GM18858 (cell line): ENCODE measurements around the gene TUBGCP5.
"Not testable (repeated sequence)": the region's sequence is repeated elsewhere in the genome, so short reads cannot be mapped to it uniquely, and the experiment has no call there.

Experiments
- ATAC-seq: cut with Tn5 transposase; IDR thresholded peaks from one replicate; pipeline ENCODE4 v1.9.1; 2021; ENCODE audit not compliant: unreplicated experiment

TUBGCP5 gene

DNA sequence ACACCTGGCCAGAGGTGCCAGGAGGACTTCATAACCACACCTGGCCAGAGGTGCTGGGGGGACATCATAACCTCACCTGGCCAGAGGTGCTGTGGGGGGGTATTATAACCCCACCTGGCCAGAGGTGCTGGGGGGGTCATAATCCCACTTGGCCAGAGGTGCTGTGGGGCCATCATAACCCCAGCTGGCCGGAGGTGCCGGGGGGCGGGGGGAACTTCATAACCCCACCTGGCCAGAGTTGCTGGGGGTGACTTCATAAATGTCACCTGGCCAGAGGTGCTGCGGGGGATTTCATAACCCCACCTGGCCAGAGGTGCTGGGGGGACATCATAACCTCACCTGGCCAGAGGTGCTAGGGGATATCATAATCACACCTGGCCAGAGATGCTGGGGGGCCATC, 4.2 kb upstream of the TUBGCP5 start:
- ATAC-seq, result not testable (repeated sequence)

DNA sequence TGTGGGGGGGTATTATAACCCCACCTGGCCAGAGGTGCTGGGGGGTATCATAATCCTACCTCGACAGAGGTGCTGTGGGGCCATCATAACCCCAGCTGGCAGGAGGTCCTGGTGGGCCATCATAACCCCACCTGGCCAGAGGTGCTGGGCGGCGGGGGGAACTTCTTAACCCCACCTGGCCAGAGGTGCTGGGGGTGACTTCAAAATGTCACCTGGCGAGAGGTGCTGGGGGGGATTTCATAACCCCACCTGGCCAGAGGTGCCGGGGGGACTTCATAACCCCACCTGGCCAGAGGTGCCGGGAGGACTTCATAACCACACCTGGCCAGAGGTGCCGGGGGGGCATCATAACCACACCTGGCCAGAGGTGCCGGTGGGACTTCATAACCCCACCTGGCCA, 2.4 kb upstream of the TUBGCP5 start:
- ATAC-seq, result not testable (repeated sequence)

DNA sequence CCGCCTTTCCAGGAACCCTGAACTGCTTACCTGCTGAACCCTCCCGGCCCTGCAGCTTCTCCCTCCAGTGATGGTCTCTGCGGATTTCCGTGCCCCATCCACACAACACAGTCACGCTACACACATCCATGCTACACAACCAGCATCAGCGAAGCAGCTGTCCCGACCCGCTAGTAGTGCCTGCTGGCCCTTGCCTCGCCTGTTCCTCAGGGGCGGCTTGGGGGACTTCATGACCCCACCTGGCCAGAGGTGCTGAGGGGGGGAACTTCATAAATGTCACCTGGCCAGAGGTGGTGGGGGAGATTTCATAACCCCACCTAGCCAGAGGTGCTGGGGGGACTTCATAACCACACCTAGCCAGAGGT, 530 bp upstream of the TUBGCP5 start:
- ATAC-seq, result no peak

DNA sequence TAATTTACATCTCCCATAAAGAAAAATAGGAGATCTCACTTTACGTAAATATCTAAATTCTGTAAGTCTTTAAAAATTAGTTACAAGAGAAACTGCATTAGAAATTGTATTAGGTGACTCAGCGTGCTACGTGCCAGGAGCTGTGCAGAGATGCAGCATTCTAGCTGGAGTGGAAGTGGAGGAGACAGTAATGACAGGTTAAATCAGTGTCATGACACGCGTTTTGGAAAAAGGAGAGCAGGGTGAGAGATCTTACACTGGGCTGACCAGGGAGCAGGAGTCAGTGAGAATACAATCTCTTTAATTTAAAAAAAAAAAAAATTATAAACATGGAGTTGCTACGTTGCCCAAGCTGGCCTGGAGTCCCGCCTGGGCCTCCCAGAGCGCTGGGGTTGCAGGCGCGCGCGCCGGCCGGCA, 635 bp downstream of the TUBGCP5 start:
- peak; percentile 10 for ATAC-seq

DNA sequence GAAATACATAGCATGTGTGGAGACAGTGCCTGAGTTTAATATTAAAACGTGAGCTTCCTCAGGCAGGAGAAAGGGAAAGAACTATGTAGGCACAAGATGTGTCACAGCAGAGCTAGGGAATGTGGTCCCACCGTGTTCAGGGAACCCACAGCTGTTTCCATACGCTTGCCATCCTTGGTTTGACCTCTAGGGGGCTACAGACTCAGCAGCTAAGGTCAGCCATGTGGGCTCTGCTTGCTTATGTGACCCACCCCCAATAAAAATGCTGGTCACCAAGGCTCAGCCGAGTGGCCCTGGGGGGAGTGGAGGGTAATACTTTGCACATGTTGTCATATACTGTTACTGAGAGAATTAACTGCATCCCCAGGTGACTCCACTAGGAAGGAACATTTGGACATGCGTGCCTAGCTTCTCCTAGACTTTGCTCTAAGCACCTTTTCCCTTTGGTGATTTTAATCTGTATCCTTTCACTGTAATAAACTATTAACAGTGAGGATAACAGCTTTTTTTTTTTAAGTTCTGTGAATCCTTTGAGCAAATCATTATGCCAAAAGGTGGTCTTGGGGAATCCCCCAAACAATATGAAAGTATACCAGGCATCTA, 3.3 kb downstream of the TUBGCP5 start:
- no peak for ATAC-seq

DNA sequence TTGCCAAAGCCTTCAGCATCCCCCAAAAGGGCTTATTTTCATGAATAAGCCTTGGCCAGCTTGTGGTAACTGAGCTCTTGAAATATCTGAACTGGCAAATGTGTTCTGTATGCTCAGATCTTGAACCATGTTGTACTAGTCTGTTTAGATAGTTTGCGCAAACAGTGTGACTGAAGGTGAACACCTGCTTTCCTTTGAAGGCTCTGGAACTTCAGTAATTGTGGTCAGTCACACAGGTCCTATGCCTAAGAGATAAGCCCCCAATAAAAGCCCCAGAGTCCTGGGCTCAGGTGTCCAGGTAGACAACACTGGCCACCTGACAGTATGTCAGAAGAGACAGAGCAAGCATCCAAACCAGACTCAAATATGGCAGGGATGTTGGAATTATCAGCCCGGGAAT, 5.4 kb downstream of the TUBGCP5 start:
- no peak for ATAC-seq

DNA sequence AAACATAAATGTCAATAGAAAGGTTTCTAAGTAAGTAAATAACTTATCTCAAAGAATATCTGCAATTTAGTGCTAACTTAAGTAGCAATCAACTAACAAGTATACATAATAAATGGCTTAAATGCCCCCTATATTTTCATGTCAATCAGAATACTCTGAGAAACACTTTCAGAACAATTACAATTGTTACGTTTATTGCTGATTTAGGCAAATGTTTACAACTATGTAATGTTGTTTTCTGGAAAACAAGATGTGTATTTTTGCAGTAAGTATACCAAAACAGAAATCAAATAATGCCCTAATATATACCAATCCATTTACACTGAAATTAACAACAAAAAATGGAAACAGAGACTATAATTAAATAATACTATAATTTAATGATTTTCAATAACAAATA, 13.2 kb downstream of the TUBGCP5 start:
- ATAC-seq, result no peak

DNA sequence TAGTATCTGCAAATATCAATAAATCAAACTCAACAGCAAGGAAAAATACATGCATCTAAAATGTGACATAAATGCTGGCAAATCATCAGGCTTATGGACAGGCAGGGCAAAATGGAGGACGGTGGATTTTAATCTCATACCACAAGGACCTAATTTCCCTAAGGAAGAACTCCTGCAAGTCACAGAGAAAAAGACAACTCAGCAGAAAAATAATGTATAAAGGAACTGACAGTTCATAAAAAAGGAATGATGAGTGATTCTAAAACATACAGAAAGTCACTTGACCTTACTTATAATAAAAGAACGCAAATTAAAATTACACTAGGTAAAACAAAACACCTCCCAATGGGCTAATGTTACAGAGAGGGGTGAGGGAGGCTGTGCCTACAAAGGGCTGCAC, 17.2 kb downstream of the TUBGCP5 start:
- ATAC-seq, result no peak

DNA sequence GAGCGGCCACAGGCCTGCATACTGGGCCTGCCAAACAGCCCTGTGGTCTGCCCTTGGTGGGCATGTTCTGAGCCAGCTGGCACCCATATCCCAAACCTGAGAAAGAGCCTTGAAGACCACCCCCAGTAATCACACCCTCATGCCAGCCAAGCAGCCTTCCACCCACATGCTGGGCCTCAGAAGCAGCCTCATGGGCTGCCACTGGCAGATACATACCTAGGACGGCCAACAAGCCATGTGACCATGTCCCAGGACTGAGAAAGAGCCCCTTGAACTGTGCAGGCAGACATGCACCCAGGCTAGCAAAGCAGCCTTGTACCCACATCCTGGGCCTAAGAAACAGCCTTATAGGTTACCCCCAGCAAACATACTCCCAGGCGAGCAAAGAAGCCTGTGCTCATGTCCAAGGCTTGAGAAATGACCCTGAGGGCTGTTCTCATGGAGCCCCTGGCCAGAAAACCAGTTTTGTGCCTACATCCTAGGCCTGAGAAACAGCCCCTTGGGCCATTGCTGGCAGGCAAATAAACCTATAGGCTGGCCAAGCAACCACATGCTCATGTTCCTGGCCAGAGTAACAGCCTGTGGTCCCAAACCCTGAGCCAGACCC, 24.9 kb downstream of the TUBGCP5 start:
- no peak for ATAC-seq

DNA sequence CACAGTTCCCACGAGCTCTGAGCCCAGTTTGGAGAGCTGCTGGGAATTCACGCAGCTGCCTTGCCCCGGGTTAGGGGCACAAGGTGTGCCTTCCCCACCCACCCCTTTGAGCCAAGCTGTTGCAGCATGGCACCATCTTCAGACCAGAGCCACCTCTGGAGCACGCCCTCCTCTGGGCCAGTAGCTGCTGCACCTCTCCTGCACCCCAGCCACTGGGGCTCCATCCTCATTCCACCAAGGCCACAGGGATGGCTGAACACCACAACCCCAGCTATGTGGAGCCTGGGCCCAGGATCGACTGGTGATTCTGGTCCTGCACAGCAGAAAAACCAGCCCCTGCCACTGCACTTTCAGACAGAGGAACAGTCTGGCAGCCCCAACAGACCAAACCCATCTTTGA, 25.7 kb downstream of the TUBGCP5 start:
- no peak for ATAC-seq

DNA sequence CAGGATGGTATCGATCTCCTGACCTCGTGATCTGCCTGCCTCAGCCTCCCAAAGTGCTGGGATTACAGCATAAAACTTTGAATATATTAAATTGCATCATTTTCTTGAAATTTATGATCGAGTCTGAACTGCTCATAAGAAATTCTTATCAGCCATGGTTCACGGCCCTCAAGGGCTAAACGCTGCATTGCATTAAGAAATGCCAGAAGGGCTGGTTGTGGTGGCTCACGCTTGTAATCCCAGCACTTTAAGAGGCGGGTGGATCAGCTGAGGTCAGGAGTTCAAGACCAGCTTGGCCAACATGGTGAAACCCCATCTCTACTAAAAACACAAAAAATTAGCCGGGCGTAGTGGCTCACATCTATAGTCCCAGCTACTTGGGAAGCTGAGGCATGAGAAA, 26.8 kb downstream of the TUBGCP5 start:
- not testable (repeated sequence) for ATAC-seq

DNA sequence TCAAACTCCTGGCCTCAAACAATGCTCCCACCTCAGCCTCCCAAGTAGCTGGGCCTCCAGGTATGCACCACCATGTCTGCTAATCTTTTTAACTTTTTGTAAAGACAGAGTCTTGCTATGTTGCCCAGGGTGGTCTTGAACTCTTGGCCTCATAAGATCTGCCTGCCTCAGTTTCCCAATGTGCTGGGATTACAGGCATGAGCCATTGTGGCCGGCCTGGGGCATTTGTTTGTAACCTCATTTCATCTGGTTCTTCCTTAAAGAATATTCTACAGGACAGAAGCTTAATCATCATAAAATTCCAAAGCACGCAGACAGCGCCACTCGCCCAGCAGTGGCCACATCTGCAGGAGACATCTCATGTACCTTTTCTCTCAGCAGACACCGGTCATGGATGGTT, 35.6 kb downstream of the TUBGCP5 start:
- ATAC-seq, result no peak

DNA sequence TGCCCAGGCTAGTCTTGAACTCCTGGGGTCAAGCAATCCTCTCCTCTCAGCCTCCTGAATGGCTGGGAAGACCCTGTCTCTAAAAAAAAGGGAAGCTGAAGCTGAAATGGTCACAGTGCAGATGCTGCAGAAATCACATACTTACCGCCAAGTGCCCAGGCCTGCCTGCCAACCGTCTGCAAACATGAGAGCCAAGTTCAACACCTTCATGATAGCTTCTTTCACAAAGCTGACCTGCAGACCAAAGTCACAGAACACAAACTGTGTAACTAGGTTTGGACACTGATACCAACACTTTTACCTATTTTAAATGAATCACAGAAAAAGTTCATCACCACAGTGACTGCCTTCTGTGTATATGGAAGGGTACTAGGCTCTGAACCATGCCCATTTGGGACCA, 36.4 kb downstream of the TUBGCP5 start:
- no peak for ATAC-seq

DNA sequence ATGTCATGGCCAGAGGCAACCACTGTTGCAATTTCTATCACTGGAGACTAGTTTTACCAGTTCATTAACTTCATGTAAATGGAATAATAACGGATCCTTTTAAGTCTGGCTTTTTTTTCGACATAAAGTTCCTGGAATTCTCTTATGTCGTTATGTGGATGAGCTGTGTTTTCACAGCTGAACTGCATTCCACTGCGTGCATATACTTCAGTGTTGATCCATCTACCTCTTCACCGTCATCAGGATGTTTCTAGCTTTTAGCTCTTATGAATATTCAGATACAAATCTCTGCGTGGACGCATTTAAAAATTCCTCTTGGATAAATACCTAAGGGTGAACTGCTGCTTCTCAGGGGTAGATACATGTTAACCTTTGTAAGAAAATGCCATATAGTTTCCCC, 43.6 kb downstream of the TUBGCP5 start:
- no peak for ATAC-seq

DNA sequence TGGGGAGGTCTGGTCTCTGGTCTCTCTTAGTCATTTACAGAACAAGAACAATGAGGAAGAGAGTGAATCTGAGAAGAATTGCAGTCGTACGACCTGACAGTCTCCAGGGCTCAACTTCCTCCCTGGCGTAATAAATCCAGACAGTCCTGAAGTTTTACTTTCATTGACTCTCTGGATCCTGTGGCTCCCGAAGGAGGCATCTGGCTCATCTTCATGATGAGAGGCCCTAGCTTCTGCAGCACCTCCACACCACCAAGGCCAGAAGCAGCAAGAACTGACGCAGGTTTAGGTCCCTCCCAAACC, 47.4 kb downstream of the TUBGCP5 start:
- no peak for ATAC-seq

DNA sequence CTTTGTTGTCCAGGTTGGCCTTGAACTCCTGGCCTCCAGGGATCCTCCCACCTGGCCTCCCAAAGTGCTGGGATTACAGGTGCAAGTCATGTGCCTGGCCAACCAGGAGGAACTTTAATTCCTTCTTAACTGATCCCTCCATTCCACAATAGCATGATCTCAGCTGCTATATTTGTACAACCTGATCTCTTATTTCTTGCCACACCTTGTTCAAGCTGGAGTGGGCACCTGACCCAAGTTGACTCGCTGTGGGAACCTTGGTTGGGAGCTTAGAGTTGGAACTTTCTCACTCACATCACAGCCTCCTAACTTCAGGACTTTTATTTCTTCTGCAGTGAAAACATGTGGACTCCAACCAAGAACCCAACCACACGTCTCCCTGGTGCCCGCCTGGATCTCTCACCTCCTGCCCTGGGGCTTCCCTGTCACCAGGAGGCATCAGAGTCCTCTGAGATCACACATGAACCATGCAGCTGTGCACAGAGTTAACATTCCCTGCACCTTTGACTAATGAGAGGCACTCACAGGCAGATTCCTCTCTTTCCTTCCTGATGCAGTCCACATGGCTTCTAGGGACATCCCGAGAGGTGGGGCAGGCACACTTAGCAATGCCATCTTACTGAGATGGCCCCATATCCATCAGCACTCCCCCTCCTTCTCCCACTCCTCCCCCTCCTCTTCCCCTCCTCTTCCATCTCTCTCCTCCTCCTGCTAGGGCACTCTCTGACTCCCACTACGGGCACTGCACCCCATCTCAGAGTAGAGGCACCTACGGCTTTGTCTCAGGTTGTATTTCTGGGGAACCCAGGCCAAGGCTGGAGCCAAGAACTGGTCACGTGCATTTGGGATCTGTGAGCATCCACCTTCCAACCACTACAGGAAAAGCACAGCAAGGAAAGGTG, 49.5 kb downstream of the TUBGCP5 start:
- no peak for ATAC-seq

DNA sequence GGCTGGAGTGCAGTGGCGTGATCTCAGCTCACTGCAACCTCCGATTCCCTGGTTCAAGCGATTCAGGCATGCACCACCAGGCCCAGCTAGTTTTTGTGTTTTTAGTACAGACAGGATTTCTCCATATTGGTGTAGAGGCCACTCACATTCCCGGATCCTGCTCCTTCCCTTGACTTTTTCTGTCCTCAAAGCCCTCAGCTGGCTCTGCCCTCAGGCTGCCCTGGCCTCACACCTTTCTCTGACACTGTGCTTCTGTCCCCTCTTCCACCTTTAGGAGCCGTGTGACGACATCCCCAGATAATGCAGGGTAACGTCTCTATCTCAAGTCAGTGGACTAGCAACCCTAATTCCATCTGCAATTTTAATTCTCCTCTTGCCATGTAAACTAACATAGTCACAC, 50.6 kb downstream of the TUBGCP5 start:
- no peak for ATAC-seq

DNA sequence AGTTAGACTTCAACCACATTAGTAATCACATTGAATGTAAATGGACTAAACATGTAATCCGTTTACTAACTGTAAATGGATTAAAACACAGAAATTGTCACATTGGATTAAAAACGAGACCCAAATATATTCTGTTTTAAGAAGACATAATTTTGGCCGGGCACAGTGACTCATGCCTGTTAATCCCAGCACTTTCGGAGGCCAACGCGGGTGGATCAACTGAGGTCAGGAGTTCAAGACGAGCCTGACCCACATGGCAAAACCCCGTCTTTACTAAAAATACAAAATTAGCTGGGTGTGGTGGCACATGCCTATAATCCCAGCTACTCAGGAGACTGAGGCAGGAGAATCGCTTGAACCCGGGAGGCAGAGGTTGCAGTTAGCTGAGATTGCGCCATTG, 57.4 kb downstream of the TUBGCP5 start:
- ATAC-seq, result not testable (repeated sequence)

DNA sequence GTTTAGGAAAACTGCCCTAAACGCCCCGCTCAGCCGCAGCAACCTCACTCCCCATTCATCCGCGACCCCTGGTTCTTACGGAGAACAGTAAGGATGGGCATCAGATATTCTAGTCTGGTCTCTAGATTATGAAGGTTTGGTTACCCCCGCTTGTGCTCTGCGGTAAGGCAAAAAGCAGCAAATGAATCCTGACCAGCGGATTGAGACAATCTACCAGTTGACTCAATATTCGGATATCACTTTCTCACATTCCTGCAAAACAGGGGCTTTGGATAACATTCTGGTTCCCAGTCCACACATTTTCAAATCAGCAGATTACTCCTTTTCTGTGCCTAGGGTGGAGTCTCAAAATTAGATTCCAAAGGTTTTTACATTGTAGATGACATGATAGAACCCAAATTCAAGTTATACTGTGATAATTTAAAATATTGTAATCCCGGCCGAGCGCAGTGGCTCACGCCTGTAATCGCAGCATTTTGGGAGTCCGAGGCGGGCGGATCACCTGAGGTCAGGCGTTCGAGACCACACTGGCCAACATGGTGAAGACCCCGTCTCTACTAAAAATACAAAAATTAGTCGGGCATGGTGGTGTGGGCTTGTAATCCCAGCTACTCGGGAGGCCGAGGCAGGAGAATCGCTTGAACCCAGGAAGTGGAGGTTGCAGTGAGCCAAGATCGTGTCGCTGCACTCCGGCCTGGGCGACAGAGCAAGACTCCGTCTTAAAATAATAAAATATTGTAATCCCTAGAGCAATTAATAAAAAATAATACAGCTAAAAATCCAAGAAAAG, 58.1 kb downstream of the TUBGCP5 start:
- ATAC-seq, result no peak

DNA sequence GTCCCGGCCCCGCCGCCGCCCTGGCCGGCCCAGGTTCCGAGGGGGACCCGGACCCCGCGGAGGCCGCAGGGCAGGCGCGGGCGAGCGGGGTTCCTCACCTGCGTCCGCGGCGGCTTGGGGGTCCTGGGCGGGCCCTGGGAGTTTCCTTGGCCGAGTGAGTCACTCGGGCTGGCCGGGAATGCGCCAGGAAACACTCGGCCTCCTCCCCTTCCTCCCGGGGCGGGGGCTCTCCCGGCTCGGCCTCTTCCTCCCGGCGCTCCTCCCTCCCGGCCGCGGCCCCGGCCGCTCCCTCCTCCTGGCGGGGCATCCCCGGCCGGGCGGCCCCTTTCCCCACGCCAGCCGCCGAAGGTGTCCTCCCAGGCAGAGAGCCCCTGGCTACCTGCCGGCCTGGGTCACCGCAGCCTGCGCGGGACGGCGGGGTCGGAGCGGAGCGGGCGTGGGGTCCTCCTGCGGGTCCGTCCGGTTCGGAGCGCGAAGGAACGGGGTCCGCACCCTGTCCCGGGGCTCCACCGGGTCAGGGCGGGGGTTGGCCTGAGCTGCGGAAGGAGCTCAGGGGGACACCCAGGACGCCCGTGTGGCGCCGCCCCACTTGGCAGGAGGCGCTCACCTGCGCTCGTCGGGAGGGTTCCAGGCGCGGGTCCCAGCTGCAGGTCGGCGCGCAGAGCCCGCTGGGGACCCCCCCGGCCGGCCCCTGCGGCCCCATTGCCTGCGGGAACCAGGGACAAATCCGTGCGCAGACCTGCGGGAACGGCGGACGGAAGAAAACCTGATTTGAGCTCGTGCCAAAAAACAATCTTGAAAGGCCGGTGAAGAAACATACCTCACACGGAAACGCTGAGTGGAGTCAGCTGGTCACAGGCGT, 58.9 kb downstream of the TUBGCP5 start, which contains the start of gene CYFIP1:
TSS of gene CYFIP1 (minus strand) at position 180 of the 862 bp plus-strand sequence. CDS start 33,083 bp downstream, outside the sequence.
- peak; percentile 48 for ATAC-seq
